Right renal pelvis (tissue), 4 donors: Measurements from ENCODE around the gene NFAT5. TPM values are rescaled to one million over a fixed set of nuclear protein-coding genes. Genes with fewer than 3 reads are reported as not detected.
A peak's percentile ranks its signal among the peaks of the same experiment; 100 is the strongest.
"Not testable (repeated sequence)": the region's sequence is repeated elsewhere in the genome, so short reads cannot be mapped to it uniquely, and the experiment has no call there.

Experiments used
- DNase-seq, 4 donors: peaks; one replicate each; pipeline ENCODE4 v3.0.0-alpha.2; 2013; ENCODE audit warnings: low read depth in 4 of 4, low spot score in 3 of 4, missing footprints in 1 of 4
- polyA plus RNA-seq, 4 donors: library from polyadenylated mRNA; unstranded; fragments of 120-200 nt; gene quantifications; one replicate each; pipeline ENCODE4 v1.2.1, GENCODE V29; 2013; ENCODE audit not compliant: insufficient read length in 4 of 4

Gene NFAT5, protein sequence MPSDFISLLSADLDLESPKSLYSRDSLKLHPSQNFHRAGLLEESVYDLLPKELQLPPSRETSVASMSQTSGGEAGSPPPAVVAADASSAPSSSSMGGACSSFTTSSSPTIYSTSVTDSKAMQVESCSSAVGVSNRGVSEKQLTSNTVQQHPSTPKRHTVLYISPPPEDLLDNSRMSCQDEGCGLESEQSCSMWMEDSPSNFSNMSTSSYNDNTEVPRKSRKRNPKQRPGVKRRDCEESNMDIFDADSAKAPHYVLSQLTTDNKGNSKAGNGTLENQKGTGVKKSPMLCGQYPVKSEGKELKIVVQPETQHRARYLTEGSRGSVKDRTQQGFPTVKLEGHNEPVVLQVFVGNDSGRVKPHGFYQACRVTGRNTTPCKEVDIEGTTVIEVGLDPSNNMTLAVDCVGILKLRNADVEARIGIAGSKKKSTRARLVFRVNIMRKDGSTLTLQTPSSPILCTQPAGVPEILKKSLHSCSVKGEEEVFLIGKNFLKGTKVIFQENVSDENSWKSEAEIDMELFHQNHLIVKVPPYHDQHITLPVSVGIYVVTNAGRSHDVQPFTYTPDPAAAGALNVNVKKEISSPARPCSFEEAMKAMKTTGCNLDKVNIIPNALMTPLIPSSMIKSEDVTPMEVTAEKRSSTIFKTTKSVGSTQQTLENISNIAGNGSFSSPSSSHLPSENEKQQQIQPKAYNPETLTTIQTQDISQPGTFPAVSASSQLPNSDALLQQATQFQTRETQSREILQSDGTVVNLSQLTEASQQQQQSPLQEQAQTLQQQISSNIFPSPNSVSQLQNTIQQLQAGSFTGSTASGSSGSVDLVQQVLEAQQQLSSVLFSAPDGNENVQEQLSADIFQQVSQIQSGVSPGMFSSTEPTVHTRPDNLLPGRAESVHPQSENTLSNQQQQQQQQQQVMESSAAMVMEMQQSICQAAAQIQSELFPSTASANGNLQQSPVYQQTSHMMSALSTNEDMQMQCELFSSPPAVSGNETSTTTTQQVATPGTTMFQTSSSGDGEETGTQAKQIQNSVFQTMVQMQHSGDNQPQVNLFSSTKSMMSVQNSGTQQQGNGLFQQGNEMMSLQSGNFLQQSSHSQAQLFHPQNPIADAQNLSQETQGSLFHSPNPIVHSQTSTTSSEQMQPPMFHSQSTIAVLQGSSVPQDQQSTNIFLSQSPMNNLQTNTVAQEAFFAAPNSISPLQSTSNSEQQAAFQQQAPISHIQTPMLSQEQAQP (N-terminal part only)
- 10 to 100 TPM; 34.1 to 51.8 (median 39.3) TPM for polyA plus RNA-seq

- DNase-seq = peak; percentile 84 to 89 (median 87)
Observed at GRCh38 chr16:69565671-69566239, at the start of gene NFAT5. TSS of gene NFAT5 (plus strand) at chr16:69565966. CDS start at chr16:69566302, 336 bp downstream.

- DNase-seq = not testable (repeated sequence)
Observed at GRCh38 chr16:69517914-69518313, 47.9 kb upstream of the NFAT5 start.

GRCh38 chr16:69520413-69520799, 45.4 kb upstream of the NFAT5 start:
- DNase-seq = no peak

DNA sequence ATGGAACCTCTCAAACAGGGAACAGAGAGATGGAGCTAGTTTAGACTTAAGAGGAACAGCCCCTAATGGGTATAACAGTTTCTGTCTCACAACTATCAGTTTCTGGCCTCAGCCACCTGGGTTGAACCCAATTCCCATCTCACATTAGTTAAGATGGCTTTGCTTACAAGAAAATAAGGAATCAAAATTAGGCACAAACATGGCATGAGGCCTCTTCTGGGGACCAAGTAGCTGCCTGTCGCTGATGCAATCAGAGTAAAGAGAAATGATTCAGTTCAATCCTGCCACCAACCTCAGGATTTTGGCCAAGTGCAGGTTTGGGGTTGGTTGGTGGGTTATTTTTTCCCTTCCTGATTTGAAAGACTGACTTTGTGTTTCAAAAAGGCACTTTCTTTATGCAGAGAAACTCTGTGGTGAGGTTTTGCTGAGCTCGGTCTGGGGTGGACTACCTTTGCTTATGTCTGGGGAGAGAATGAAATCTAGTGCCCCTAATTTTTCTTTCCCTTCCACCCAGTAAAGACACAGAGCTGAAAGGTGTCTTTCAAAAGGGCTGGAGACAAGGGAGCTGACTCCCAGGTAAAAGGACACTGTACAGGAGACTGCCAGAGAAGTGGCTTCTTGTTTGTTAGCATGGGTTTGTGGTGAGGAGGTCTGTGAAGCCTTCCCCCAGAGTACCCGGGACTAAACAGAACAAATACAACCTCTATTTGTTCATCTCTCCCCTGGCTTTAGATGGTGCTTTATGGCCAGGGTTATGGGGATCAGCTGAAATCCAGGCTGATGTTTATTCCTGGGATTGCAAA, 44.8 kb upstream of the NFAT5 start:
- DNase-seq = no peak

- DNase-seq = no peak
Observed at GRCh38 chr16:69522041-69522578, 43.7 kb upstream of the NFAT5 start.

GRCh38 chr16:69522732-69523404, 42.9 kb upstream of the NFAT5 start:
- DNase-seq = no peak

DNA sequence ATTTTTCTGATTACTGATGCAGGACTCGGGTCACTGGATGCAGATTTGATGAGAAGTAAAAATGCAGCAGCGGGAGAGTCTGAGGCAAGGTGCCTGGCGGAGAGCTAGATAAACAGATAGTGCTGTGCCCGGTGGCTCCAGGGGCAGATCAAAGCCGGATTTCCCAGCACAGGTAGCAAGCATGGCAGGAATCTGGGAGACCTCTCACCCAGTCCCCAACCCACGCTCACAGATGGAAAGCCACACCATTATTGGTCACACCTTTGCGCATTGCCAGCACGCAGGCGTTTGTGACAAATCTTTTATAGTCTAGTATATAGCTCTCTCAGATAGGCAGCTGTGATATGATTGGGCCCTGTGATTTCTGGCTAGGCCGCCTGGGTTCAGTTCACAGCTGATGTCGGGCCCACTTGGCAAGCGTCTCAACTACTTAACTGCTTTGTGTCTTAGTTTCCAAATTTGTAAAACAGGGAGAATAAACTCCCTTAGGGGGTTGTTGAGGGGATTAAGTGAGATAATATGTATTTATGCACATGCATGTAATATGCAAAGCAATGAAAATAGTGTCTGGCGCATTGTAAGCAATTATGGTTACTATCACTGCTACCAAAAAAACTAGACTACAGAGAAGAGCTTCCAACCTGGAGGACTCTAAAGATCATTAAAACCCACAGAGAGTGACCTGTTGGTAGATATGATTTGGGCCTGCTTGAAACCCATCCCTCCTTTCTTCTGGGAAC, 42.0 kb upstream of the NFAT5 start:
- DNase-seq = no peak

- peak in 1 of 4 donors; percentile 33 for DNase-seq
Observed at GRCh38 chr16:69526831-69527655, 38.7 kb upstream of the NFAT5 start.

DNA sequence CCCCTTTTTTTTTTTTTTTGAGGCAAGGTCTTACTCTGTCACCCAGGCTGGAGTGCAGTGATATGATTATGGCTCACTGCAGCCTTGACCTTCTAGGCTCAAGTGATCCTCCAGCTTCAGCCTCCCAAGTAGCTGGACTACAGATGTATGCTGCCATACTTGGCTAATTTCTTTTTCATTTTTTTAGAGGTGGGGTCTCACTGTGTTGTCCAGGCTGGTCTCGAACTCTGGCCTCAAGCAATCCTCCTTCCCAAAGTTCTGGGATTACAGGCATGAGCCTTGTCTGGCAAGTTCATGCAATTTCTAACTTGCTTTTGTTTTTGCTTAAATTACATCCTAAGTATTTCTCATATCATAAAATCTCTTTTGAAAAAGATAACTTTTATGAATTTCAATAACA, 33.8 kb upstream of the NFAT5 start:
- no peak for DNase-seq

GRCh38 chr16:69532641-69533455, 32.9 kb upstream of the NFAT5 start:
- no peak for DNase-seq

DNA sequence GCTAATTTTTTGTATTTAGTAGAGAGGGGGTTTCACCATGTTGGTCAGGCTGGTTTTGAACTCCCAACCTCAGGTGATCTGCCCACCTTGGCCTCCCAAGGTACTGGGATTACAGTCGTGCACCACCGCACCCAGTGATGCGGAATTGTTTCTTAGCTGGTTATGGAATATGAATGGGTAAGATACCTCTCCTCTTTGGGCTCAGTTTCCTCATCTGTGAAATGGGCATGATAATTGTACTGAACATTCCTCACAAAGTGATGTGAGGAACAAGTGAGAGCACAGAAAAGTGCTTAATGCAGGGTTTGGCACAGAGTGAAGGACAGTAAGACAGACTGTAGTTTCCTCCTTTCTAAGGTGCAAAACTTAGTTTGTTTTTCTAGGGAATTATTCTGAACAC, 31.0 kb upstream of the NFAT5 start:
- no peak for DNase-seq

DNA sequence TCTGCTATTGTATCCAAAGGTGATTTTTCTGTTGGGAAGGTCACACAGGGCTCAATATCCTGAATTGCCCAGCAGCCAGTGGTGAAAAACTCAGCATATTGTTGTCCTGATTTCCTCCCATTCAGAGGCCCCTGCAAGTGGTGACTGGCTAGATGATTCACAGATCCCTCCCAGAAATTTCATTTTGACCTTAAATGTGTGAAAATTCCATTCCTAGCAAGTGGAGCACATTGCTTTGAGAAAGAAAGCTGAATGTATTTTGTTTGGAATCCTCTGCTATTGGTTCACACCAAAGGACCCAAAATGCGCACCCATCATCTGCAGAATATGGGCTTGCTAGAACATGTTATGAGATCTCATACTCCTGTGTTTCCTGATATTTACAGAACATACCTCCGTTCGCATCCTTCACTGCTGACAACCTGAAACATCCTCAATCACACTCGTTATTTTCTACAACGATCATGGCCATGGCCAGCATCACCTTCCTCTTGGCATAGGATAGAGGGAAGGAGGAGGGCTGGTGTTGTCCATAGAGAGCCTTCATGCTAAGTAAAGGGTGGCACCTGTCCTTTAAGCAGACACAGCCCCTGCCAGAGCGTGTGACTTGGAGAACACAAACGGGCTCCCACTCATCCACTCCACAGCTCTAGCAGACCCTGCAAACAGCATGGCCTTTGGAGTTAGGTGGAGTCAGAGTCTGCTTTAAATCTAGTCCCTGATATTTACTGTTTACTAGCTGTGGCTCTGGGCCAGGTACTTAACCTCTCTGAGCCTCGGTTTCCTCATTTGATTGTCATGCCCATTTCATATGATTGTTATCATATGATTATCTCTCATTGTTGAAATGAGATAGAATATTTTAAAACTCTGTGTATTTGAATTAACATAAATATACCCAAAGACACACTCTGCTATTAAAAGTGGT, 30.4 kb upstream of the NFAT5 start:
- no peak for DNase-seq

DNA sequence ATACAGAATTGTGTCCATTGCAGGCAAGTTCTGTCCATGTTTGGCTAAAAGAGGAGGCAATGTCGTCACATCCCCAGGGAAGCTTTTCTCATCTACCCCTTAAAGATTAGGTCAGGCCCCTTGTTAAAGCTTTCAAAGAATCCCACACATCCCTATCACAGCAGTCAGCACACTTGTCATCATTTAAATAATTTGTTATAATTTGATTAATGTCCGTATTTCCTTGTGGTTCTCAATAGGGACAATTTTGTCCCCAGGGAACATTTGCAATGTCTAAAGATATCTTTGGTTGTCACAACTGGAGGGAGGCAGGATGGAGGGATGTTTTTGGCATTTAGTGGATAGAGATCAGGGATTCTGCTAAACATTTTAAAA, 28.1 kb upstream of the NFAT5 start:
- DNase-seq = no peak

DNA sequence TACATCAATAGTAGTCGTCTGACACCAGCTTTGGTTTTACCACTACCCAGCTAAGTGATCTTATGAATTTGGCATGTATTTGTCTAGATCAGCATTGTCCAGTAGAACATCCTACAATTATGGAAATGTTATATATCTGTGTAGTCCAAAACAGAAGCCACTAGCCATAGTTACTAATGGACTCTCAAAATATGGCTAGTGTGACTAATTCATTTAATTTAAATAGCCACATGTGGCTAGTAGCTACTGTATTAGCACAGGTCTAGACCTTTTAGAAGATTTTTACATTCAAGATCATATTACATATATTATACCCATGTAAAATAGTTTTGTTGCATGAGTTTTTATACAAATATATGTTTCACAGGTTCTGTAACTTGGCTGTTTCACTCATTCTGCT, 27.0 kb upstream of the NFAT5 start:
- DNase-seq = no peak

GRCh38 chr16:69542974-69543373, 22.8 kb upstream of the NFAT5 start:
- no peak for DNase-seq
